Stimulated activated CD8-positive, alpha-beta memory T cell treated with anti-CD3 and anti-CD28 coated beads, Interleukin-4, amount 100 ng/mL, for 24 hours (primary cell): ENCODE data around the gene CCDC12.

Source experiments
- DNase-seq: peaks from one replicate; pipeline ENCODE4 v3.0.0-alpha.2; 2020; ENCODE audit warnings: low read depth

The CCDC12 gene

GRCh38 chr3:46876313-46877300 lies 99.9 kb downstream of the CCDC12 start:
- DNase-seq = no peak

- DNase-seq = no peak
Measured at GRCh38 chr3:46875560-46875959, 101.0 kb downstream of the CCDC12 start.

DNA sequence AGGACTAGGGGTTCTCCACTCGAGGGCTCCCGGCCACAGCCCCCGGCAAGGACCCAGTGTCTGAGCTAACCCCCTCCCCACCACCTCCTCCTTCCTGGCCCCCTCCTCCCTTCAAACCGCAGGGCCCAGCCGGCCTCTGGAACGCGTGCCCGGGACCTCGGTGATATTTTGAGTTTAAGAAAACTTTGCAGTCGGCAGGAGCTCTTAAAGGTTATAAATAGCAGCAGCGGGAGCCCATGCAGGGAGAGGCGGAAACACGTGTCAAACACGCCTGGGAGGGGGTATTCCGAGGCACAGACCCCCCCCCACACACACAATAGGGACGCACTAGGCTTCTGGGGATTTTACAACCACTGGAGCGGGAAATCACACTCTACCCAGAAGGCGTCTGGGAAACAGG lies 102.1 kb downstream of the CCDC12 start:
- no peak for DNase-seq

- no peak for DNase-seq
Measured at GRCh38 chr3:46873521-46873920, 103.0 kb downstream of the CCDC12 start.
